Measurements from ENCODE around the gene COPS6. TPM values are rescaled to one million over a fixed set of nuclear protein-coding genes. Genes with fewer than 3 reads are reported as not detected.
A peak's percentile ranks its signal among the peaks of the same experiment; 100 is the strongest.

The COPS6 gene
- total RNA-seq, 2 experiments from 2014 or later: 81.7 to 86.3 TPM

DNA sequence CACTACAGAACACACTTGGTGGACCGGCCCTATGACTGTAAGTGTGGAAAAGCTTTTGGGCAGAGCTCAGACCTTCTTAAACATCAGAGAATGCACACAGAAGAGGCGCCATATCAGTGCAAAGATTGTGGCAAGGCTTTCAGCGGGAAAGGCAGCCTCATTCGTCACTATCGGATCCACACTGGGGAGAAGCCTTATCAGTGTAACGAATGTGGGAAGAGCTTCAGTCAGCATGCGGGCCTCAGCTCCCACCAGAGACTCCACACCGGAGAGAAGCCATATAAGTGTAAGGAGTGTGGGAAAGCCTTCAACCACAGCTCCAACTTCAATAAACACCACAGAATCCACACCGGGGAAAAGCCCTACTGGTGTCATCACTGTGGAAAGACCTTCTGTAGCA, 24.6 kb upstream of the COPS6 start:
- Mint-ChIP-seq H3K27ac (no peak overlapping the region), H3K4me3 (no peak overlapping the region), H3K4me1 (no peaks in the 10 kb centered on the region), H3K27me3 (no peaks in the 10 kb centered on the region), H3K9me3 (peaks cover 3% of the 10 kb centered on the region), H3K36me3 (ENCODE audit: low read depth) (peaks cover 47% of the 10 kb centered on the region)
- ChIA-PET CTCF (interaction anchor here (0.6 kb wide), 1 partner anchor 431 kb away, joined by 3 read pairs; no protein-coding TSS in a partner anchor), POLR2A (interaction anchor here (1.1 kb wide), 1 partner anchor 49 kb away, joined by 3 read pairs; the partner anchor contains the start of gene ZKSCAN1)
- DNase-seq: no peak

DNA sequence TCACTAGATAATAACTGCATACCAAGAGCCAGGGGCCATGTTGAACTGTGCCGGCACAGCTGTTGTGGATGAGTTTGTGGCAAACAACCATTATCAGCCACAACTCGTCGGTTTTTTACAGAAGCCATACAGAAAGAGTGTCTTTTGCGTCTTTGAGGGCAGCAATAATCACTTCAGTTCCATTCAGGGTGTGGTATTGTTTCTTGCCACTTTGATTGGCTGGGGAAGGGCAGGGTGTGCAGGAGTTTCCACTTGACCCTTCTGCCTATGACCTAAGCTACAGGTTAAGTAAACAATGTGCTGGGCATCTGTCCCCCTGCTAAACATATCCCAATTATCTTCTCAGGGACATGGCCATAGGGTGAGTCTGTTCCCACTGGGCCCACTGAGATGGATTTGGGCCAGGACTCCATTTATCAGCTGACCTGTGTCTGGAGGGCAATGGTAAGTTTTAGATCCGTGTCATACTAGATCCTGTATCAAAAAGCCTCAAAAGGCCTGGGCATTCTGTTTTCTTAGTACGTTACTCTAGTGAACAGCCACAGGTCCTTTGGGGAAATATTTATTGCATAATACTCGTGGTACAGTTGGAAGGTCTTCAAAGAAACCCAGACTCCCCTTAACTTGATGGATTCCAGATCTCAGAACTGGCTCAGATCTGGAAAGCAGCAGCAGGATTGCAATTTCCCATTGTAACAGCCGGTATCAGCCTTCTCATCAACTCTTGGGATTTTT, 23.1 kb upstream of the COPS6 start:
- Mint-ChIP-seq H3K36me3 (ENCODE audit: low read depth) (peaks cover 53% of the 10 kb centered on the region), H3K27me3 (no peaks in the 10 kb centered on the region), H3K27ac (no peak overlapping the region), H3K4me1 (no peaks in the 10 kb centered on the region), H3K4me3 (no peak overlapping the region), H3K9me3 (peaks cover 8% of the 10 kb centered on the region)
- DNase-seq: no peak
- POLR2A ChIA-PET: no interaction called here
- CTCF ChIA-PET: no interaction called here

DNA sequence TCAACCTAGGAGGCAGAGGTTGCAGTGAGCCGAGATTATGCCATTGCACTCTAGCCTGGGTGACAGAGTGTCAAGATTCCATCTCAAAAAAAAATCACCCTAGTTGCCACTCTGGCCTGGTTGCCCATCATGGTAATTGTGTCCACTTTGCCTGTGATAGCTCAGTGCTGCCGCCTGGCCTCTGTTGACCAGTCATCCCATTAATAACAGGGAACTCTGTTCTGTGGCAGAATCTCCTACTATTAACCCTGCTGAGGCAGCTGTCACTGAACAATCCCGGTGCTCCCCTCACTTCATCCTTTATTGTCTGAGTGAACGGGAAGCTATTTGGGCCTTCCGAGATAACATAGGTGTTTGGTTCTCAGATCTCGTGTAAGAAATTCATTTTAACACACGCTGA, 21.8 kb upstream of the COPS6 start:
- H3K4me3 Mint-ChIP-seq: no peak overlapping the region
- POLR2A ChIA-PET: interaction anchor here (1.1 kb wide), 1 partner anchor 17 kb away, joined by 4 read pairs; the partner anchor contains the start of gene ZSCAN21
- CTCF ChIA-PET: no interaction called here
- peaks cover 59% of the 10 kb centered on the region for H3K36me3 Mint-ChIP-seq (ENCODE audit: low read depth)
- no peak for DNase-seq
- no peaks in the 10 kb centered on the region for H3K27me3 Mint-ChIP-seq
- H3K4me1 Mint-ChIP-seq: no peaks in the 10 kb centered on the region
- no peak overlapping the region for H3K27ac Mint-ChIP-seq
- H3K9me3 Mint-ChIP-seq: peaks cover 22% of the 10 kb centered on the region

DNA sequence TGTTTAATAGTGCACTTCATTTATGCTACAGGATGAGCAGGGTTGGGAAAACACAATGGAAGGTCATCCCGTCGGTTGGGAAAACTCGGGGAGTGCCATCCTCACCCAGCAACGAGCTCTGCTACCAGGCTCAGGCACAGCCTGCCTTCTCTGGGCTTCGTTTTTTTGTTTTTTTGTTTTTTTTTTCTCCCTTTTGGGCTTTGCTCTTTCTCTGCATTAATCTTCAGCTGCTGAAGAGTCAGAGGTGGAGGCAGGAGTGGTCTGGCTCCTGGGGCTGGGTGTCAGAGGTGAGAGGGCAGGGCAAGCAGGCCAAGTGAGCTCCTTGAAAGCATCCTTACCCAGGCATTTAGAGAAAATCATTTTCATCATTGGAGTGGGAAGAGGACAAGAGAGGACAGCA, 18.8 kb upstream of the COPS6 start:
- H3K27me3 Mint-ChIP-seq: no peaks in the 10 kb centered on the region
- H3K27ac Mint-ChIP-seq: no peak overlapping the region
- peaks cover 76% of the 10 kb centered on the region for H3K36me3 Mint-ChIP-seq (ENCODE audit: low read depth)
- ChIA-PET CTCF (interaction anchor here (0.7 kb wide), 1 partner anchor 41 kb away, joined by 3 read pairs; no protein-coding TSS in a partner anchor), POLR2A (interaction anchor here (1.0 to 1.6 kb wide), 2 partner anchors 12 to 20 kb away, joined by 3 to 4 read pairs; partner anchors contain the start of gene ZSCAN21)
- H3K9me3 Mint-ChIP-seq: peaks cover 39% of the 10 kb centered on the region
- no peaks in the 10 kb centered on the region for H3K4me1 Mint-ChIP-seq
- H3K4me3 Mint-ChIP-seq: no peak overlapping the region
- DNase-seq: no peak

DNA sequence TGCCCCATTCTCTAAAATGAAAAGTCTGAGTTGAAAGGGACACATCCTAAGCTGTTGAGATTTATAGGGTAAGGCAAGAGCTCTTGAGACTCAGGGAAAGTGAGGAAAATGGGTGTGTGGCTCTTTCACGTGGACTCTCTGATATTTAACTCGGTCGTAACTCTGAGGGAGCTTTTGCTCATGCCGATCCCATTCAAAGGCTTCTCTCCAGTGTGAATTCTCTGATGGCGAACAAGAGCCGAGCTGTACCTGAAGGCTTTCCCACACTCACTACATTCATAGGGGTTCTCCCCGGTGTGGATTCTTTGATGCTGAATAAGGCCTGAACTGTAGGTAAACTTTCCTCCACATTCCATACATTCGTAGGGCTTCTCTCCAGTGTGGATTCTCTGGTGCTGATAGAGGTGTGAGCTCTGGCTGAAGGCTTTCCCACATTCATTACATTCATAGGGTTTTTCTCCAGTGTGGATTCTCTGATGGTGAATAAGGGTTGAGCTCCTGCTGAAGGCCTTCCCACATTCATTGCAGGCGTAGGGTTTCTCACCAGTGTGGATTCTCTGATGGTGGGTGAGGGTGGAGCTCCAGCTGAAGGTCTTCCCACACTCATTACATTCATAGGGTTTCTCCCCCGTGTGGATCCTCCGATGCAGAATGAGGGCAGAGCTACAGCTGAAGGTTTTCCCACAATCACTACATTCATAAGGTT, 17.6 kb upstream of the COPS6 start:
- ChIA-PET POLR2A (interaction anchor here (1.0 to 1.9 kb wide), 4 partner anchors 11 to 56 kb away, joined by 3 to 6 read pairs (median 4); partner anchors contain the start of genes ZKSCAN1 and ZSCAN21), CTCF (interaction anchor here (0.6 to 1.0 kb wide), 2 partner anchors 10 to 21 kb away, joined by 3 read pairs; partner anchors contain the start of gene ZSCAN21)
- H3K9me3 Mint-ChIP-seq: peaks cover 45% of the 10 kb centered on the region
- peaks cover 81% of the 10 kb centered on the region for H3K36me3 Mint-ChIP-seq (ENCODE audit: low read depth)
- no peaks in the 10 kb centered on the region for H3K27me3 Mint-ChIP-seq
- no peak overlapping the region for H3K27ac Mint-ChIP-seq
- H3K4me3 Mint-ChIP-seq: no peak overlapping the region
- H3K4me1 Mint-ChIP-seq: no peaks in the 10 kb centered on the region
- no peak for DNase-seq

DNA sequence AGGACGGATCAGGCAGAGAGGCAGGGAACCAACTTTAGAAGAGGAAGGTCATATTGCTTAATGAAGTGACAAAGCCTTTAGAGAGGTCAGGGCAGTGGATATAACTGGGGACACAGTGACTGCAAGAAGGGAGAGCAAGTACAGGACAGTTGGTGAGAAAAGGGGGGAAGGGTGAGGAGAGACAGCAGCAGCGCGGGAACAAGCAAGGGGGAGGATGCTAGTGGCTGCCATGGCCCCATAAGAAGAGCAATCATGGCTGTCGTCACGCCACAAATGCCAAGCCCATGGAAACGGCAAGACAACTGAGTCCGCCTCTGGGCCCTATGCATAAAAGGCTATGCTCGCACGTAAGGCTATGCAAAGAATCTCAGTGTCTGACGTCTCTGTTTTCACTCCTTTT, 16.3 kb upstream of the COPS6 start:
- H3K4me1 Mint-ChIP-seq: peaks cover 2% of the 10 kb centered on the region
- ChIA-PET POLR2A (interaction anchor here (1.9 kb wide), 1 partner anchor 57 kb away, joined by 6 read pairs; the partner anchor contains the start of gene ZKSCAN1), CTCF (no interaction called here)
- no peak for DNase-seq
- peaks cover 45% of the 10 kb centered on the region for H3K9me3 Mint-ChIP-seq
- H3K27me3 Mint-ChIP-seq: no peaks in the 10 kb centered on the region
- H3K27ac Mint-ChIP-seq: no peak overlapping the region
- no peak overlapping the region for H3K4me3 Mint-ChIP-seq
- H3K36me3 Mint-ChIP-seq (ENCODE audit: low read depth): peaks cover 87% of the 10 kb centered on the region

DNA sequence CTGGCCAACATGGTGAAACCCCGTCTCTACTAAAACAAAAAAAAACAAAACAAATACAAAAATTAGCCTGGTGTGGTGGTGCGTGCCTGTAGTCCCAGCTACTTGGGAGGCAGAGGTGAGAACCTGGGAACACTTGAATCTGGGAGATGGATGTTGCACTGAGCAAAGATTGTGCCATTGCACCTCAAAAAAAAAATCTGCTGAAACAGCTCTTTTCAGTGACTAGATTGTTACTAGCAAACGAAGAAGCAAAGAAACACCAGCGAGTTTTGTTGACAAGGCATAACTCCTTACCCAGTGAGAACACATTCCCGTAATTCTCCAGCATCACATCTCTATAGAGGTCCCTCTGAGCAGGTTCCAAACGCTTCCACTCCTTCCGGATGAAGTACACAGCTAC, 13.9 kb upstream of the COPS6 start:
- H3K9me3 Mint-ChIP-seq: peaks cover 42% of the 10 kb centered on the region
- H3K36me3 Mint-ChIP-seq (ENCODE audit: low read depth): peaks cover 89% of the 10 kb centered on the region
- H3K27me3 Mint-ChIP-seq: no peaks in the 10 kb centered on the region
- ChIA-PET CTCF (interaction anchor here (1.2 kb wide), 1 partner anchor 81 kb away, joined by 3 read pairs; no protein-coding TSS in a partner anchor), POLR2A (interaction anchor here (1.0 to 1.1 kb wide), 2 partner anchors 14 to 156 kb away, joined by 3 to 4 read pairs; partner anchors contain the start of gene COPS6)
- peaks cover 11% of the 10 kb centered on the region for H3K4me1 Mint-ChIP-seq
- no peak overlapping the region for H3K27ac Mint-ChIP-seq
- DNase-seq: no peak
- H3K4me3 Mint-ChIP-seq: no peak overlapping the region

DNA sequence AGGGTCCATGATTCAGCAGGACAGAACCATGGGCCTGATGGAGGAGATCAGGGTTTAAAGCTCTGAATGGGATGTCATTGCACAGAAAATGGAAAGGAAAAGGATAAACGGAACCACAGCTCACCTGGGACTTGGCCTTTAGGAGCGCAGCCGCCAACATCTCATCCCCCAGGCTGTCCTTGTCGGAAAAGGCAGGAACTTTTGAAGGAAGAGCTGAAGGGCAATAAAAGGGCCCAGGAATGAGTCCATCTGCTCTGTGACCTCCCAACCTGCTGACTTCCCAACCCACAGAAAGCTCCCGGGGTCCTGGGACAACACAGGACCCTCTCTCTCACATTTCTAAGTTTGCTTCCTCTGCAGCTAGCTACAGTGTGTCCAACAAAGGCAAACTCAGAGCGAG, 13.4 kb upstream of the COPS6 start:
- CTCF ChIA-PET: interaction anchor here (1.2 kb wide), 1 partner anchor 82 kb away, joined by 3 read pairs; no protein-coding TSS in a partner anchor
- Mint-ChIP-seq H3K36me3 (ENCODE audit: low read depth) (peaks cover 87% of the 10 kb centered on the region), H3K4me1 (peaks cover 15% of the 10 kb centered on the region)

DNA sequence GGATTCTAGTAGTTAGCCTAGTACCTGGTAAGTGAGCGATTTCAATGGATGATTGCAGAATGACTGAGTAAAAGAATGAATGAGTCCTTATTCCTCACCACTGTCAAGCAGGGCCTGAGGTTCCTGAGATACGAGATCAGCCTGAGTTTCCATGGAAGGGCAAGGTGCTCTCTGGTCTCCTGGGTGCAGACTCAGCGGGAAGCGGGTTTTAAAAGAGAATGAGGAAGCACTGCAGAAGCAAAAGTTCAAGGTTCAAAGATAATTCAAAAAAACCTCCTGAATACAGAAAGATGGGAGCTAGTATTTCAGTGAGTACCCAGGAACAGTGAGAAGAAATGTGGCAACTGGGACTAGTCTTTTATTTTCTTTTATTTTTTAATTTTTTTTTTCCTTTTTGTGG, 11.6 kb upstream of the COPS6 start:
- H3K36me3 Mint-ChIP-seq (ENCODE audit: low read depth): peaks cover 75% of the 10 kb centered on the region
- peaks cover 21% of the 10 kb centered on the region for H3K9me3 Mint-ChIP-seq
- H3K4me3 Mint-ChIP-seq: no peak overlapping the region
- DNase-seq: no peak
- H3K27me3 Mint-ChIP-seq: no peaks in the 10 kb centered on the region
- H3K27ac Mint-ChIP-seq: no peak overlapping the region
- H3K4me1 Mint-ChIP-seq: peaks cover 26% of the 10 kb centered on the region
- POLR2A ChIA-PET: no interaction called here
- CTCF ChIA-PET: interaction anchor here (0.6 kb wide), 1 partner anchor 8 kb away, joined by 3 read pairs; no protein-coding TSS in a partner anchor

More for the DNA sequence above, 13.4 kb upstream of the COPS6 start:
- no peak overlapping the region for H3K4me3 Mint-ChIP-seq
- H3K27me3 Mint-ChIP-seq: no peaks in the 10 kb centered on the region
- peaks cover 39% of the 10 kb centered on the region for H3K9me3 Mint-ChIP-seq
- DNase-seq: no peak
- POLR2A ChIA-PET: interaction anchor here (1.0 to 1.1 kb wide), 2 partner anchors 13 to 157 kb away, joined by 3 to 4 read pairs; partner anchors contain the start of gene COPS6
- H3K27ac Mint-ChIP-seq: no peak overlapping the region

DNA sequence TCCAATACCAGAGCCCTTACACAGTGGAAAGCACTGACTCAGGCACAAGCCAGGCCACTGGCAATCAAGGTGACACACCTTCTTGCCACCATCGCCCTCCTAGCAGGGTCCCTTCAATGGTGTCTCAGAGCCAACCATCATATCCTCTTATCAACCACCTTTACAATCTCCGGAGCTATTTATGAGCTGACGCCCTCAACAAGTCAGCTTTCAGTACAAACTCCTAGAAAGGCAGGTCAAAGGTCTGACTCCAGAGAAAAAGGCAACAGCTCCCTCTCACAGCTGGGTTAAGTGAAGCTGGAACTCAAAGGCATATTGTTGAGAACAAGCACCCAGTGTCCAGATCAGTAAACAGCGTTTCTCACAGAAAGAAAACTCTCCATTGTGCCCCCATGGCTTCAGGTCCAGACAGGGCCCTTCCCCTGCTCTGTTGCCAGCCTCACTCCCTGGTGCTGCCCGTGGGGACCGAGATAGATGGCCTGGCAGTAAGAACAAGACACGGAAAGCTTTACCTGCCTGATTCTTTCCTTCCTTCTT, 9.7 kb upstream of the COPS6 start:
- H3K4me3 Mint-ChIP-seq: peak overlapping the region; percentile 6
- POLR2A ChIA-PET: interaction anchor here (1.0 kb wide), 1 partner anchor 64 kb away, joined by 3 read pairs; the partner anchor contains the start of gene ZKSCAN1
- no peak for DNase-seq

DNA sequence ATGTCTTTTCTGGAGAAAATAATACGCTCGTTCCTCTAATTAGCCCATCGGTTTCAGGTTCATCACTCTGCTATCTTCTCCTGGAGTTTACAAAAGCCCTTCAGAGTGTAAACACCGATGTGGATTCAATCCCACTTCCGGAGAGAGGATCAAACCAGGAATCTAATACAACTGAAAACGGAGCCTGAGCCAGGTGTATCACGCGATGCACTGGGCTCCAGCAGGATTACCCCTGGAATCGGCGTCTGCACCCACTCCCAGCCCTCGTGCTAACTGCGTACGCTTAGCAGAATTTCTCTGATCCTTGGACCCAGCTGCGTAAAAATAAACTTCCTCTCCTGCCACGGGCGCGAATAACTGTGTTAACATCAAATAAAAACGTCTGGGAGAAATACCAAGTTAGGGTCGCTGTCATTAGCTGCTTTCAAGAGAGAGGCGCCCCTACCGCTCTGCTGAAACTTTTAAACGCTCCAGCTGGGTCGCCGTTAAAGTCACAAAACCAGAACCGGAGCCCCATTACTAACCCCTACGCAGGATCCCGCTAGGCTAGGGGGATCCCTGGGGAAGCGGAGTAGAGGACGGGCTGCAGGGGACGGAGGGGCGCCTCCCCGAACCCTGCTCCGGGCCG, 7.7 kb upstream of the COPS6 start:
- POLR2A ChIA-PET: interaction anchor here (1.3 to 11.1 kb wide), 4 partner anchors 20 to 162 kb away, joined by 7 to 169 read pairs (median 12); partner anchors contain the start of genes AP4M1, MBLAC1, MCM7 and TRIM4
- DNase-seq: no peak
- Mint-ChIP-seq H3K27ac (peak overlapping the region; percentile 79), H3K9me3 (no peaks in the 10 kb centered on the region), H3K27me3 (peaks cover 3% of the 10 kb centered on the region), H3K4me1 (peaks cover 33% of the 10 kb centered on the region), H3K4me3 (peak overlapping the region; percentile 81), H3K36me3 (ENCODE audit: low read depth) (peaks cover 37% of the 10 kb centered on the region)
- CTCF ChIA-PET: interaction anchor here (0.7 kb wide), 1 partner anchor 10 kb away, joined by 3 read pairs; no protein-coding TSS in a partner anchor

More for the DNA sequence above, 9.7 kb upstream of the COPS6 start:
- Mint-ChIP-seq H3K27ac (no peak overlapping the region), H3K9me3 (peaks cover 10% of the 10 kb centered on the region), H3K27me3 (peaks cover 3% of the 10 kb centered on the region), H3K36me3 (ENCODE audit: low read depth) (peaks cover 56% of the 10 kb centered on the region), H3K4me1 (peaks cover 33% of the 10 kb centered on the region)
- CTCF ChIA-PET: no interaction called here

DNA sequence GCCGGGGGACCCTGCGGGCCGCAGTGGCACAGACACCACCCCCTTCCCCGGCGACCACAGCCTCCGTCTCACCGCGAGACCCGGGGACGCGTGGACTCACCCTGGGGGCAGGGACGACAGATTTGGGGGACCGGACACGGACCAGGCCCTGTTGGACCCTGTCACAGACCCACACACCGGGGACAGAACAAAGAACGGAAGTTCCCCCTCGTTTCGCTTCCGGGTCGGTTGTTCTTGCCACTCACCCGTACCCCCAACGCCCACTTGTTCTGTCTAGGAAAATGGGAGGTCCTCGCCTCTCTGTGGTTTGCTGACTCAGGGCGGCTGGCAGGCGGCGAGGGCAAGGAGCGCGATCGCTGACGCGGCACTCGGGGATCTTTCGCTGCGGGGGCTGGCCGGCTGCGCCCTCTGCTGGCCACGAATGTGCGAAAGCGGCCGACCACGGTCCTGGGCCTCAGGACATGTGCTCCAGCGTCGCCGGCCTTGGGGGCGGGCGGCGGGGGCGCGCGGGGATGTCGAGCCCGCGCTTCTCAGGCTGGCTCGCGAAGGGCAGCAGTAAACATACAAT, 7.2 kb upstream of the COPS6 start, which contains the start of gene ZNF3:
Gene ZNF3 (minus strand): TSS at position 189 of the 568 bp plus-strand sequence. CDS start 4,366 bp downstream, outside the sequence.
- peak; percentile 98 for DNase-seq
- CTCF ChIA-PET: interaction anchor here (0.7 to 1.7 kb wide), 14 partner anchors 11 to 347 kb away, joined by 3 to 21 read pairs (median 4); partner anchors contain the start of genes AP4M1, MCM7 and ZSCAN21
- peaks cover 33% of the 10 kb centered on the region for H3K4me1 Mint-ChIP-seq
- peak within 1 kb of the TSS; percentile 81 for H3K4me3 Mint-ChIP-seq
- H3K36me3 Mint-ChIP-seq (ENCODE audit: low read depth): peaks cover 31% of the 10 kb centered on the region
- peaks cover 3% of the 10 kb centered on the region for H3K27me3 Mint-ChIP-seq
- no peaks in the 10 kb centered on the region for H3K9me3 Mint-ChIP-seq
- POLR2A ChIA-PET: interaction anchor here (0.8 to 11.1 kb wide), 9 partner anchors 11 to 354 kb away, joined by 3 to 169 read pairs (median 7); partner anchors contain the start of genes AP4M1, MBLAC1, MCM7 and TRIM4
- H3K27ac Mint-ChIP-seq: peak within 1 kb of the TSS; percentile 79

All from activated CD4-positive, alpha-beta memory T cell treated with anti-CD3 and anti-CD28 coated beads, Interleukin-2, amount 10 ng/mL, durations not matched to agents 7 days and 5 days (primary cell).